WTC11 (cell line): ENCODE measurements around the gene OLFML3. TPM values are rescaled to one million over a fixed set of nuclear protein-coding genes. Genes with fewer than 3 reads are reported as not detected.

Experiments
- ATAC-seq: fragments of 200-7000 bp; cut with Tn5 transposase; 2 replicates; pipeline ENCODE4 v1.10.0; 2021; ENCODE audit warnings: mild to moderate bottlenecking, moderate library complexity
- CTCF ChIA-PET: fragments of 300-600 bp; sonication (Branson Sonifier 250); formaldehyde crosslinking; loops from one replicate; lab custom pipeline; 2021; ENCODE audit warnings: antibody characterized with exemption; lab: Charles Lee
- POLR2A ChIA-PET: fragments of 350-600 bp; sonication (Branson Sonifier 250); formaldehyde crosslinking; loops from one replicate; lab custom pipeline; 2021; ENCODE audit warnings: antibody characterized with exemption; lab: Charles Lee
- DNase-seq: peaks from one replicate; pipeline ENCODE4 v3.0.0; 2021; ENCODE audit warnings: low spot score
- H3K27ac Mint-ChIP-seq: 2 replicates; pipeline ENCODE4 v1.8.0; 2021; ENCODE audit warnings: mixed read lengths
- H3K27me3 Mint-ChIP-seq: 2 replicates; pipeline ENCODE4 v1.8.0; 2021; ENCODE audit warnings: low read depth, mild to moderate bottlenecking, moderate library complexity, mixed read lengths
- H3K36me3 Mint-ChIP-seq: 2 replicates; pipeline ENCODE4 v1.8.0; 2021; ENCODE audit warnings: mixed read lengths
- H3K4me1 Mint-ChIP-seq: 2 replicates; pipeline ENCODE4 v1.8.0; 2022; ENCODE audit warnings: mixed read lengths
- H3K4me3 Mint-ChIP-seq: 2 replicates; pipeline ENCODE4 v1.8.0; 2021; ENCODE audit warnings: mild to moderate bottlenecking, moderate library complexity, mixed read lengths
- H3K9me3 Mint-ChIP-seq: 2 replicates; pipeline ENCODE4 v1.8.0; 2021; ENCODE audit warnings: mixed read lengths
- ATF1 ChIP-seq: sonication (generic); formaldehyde crosslinking; IDR thresholded peaks from 2 replicates; pipeline ENCODE4 v1.8.1; 2023; ENCODE audit warnings: mild to moderate bottlenecking, moderate library complexity, missing genetic modification reagents
- E2F4 ChIP-seq: sonication (generic); formaldehyde crosslinking; IDR thresholded peaks from 2 replicates; pipeline ENCODE4 v1.8.1; 2022; ENCODE audit warnings: low read depth, mild to moderate bottlenecking, moderate library complexity, missing genetic modification reagents, borderline replicate concordance
- ERG ChIP-seq: fragments of 250-450 bp; sonication (Bioruptor Pico); IDR thresholded peaks from 2 replicates; pipeline ENCODE4 v1.8.0; 2021; ENCODE audit warnings: mild to moderate bottlenecking
- NFE2L1 ChIP-seq: sonication (generic); formaldehyde crosslinking; IDR thresholded peaks from 2 replicates; pipeline ENCODE4 v1.8.1; 2023; ENCODE audit warnings: missing genetic modification reagents
- NFYB ChIP-seq: sonication (generic); formaldehyde crosslinking; conservative IDR thresholded peaks from 2 replicates; pipeline ENCODE4 v1.8.0; 2022; ENCODE audit warnings: low read depth, missing genetic modification reagents
- PRDM15 ChIP-seq: sonication (generic); formaldehyde crosslinking; IDR thresholded peaks from 2 replicates; pipeline ENCODE4 v1.8.0; 2022; ENCODE audit warnings: missing genetic modification reagents
- PREB ChIP-seq: sonication (generic); formaldehyde crosslinking; IDR thresholded peaks from 2 replicates; pipeline ENCODE4 v1.8.1; 2022; ENCODE audit warnings: mild to moderate bottlenecking, missing genetic modification reagents, moderate library complexity, borderline replicate concordance
- PRRX2 ChIP-seq: fragments of 250-450 bp; sonication (Bioruptor Pico); IDR thresholded peaks from 2 replicates; pipeline ENCODE4 v1.8.0; 2021; ENCODE audit warnings: mild to moderate bottlenecking
- SP1 ChIP-seq: sonication (generic); formaldehyde crosslinking; conservative IDR thresholded peaks from 2 replicates; pipeline ENCODE4 v1.8.1; 2022; ENCODE audit warnings: missing genetic modification reagents
- ZNF317 ChIP-seq: sonication (generic); formaldehyde crosslinking; IDR thresholded peaks from 2 replicates; pipeline ENCODE4 v1.8.1; 2023; ENCODE audit warnings: low read depth, mild to moderate bottlenecking, moderate library complexity, missing genetic modification reagents, borderline replicate concordance
- ZNF671 ChIP-seq: fragments of 250-450 bp; sonication (Bioruptor Pico); IDR thresholded peaks from 2 replicates; pipeline ENCODE4 v1.8.0; 2021; ENCODE audit warnings: mild to moderate bottlenecking
- total RNA-seq: library from RNA; stranded (reverse); gene quantifications from 3 replicates; pipeline ENCODE4 v1.2.3, GENCODE V29; 2021
- TF ChIP-seq, protein P1 (sequence below): sonication (generic); formaldehyde crosslinking; IDR thresholded peaks from 2 replicates; pipeline ENCODE4 v1.8.1; 2023; ENCODE audit warnings: mild to moderate bottlenecking, moderate library complexity, missing genetic modification reagents
- TF ChIP-seq, protein P2 (sequence below): sonication (generic); formaldehyde crosslinking; IDR thresholded peaks from 2 replicates; pipeline ENCODE4 v1.8.1; 2022; ENCODE audit warnings: missing genetic modification reagents, borderline replicate concordance

OLFML3 gene
- total RNA-seq, 1 experiment from 2014 or later, result 65.8 TPM

DNA sequence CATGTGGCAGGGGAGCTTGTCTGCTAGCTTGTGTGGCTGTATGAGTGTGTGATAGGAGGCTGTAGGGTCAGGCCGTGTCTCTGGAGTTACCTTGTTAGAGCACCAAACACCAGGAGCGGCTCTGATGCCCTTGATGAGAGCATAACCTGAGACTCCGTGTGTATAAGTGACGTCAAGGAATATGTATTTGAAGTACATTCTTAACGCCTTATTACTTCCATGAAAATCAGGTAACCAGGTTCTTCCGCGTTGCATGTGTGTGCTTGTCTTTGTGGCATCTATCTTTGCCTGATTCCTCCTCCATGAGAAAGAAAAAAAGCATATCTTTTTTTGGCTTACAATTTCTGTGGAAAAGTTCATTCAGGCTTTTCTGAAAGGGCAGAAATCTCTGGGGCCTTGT, 4.6 kb downstream of the OLFML3 start:
- no peak overlapping the region for H3K27ac Mint-ChIP-seq
- TF ChIP-seq E2F4 (CRISPR knock-in tag), result no peak
- TF ChIP-seq NFE2L1 (CRISPR knock-in tag), result no peak
- no peak for TF ChIP-seq PREB (CRISPR knock-in tag)
- TF ChIP-seq, protein P1, sequence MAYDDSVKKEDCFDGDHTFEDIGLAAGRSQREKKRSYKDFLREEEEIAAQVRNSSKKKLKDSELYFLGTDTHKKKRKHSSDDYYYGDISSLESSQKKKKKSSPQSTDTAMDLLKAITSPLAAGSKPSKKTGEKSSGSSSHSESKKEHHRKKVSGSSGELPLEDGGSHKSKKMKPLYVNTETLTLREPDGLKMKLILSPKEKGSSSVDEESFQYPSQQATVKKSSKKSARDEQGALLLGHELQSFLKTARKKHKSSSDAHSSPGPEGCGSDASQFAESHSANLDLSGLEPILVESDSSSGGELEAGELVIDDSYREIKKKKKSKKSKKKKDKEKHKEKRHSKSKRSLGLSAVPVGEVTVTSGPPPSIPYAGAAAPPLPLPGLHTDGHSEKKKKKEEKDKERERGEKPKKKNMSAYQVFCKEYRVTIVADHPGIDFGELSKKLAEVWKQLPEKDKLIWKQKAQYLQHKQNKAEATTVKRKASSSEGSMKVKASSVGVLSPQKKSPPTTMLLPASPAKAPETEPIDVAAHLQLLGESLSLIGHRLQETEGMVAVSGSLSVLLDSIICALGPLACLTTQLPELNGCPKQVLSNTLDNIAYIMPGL (CRISPR knock-in tag), result no peak
- TF ChIP-seq ERG (CRISPR knock-in tag), result no peak
- no peak for TF ChIP-seq ATF1 (CRISPR knock-in tag)
- no peak for TF ChIP-seq ZNF671 (CRISPR knock-in tag)
- TF ChIP-seq, protein P2, sequence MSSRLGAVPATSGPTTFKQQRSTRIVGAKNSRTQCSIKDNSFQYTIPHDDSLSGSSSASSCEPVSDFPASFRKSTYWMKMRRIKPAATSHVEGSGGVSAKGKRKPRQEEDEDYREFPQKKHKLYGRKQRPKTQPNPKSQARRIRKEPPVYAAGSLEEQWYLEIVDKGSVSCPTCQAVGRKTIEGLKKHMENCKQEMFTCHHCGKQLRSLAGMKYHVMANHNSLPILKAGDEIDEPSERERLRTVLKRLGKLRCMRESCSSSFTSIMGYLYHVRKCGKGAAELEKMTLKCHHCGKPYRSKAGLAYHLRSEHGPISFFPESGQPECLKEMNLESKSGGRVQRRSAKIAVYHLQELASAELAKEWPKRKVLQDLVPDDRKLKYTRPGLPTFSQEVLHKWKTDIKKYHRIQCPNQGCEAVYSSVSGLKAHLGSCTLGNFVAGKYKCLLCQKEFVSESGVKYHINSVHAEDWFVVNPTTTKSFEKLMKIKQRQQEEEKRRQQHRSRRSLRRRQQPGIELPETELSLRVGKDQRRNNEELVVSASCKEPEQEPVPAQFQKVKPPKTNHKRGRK (CRISPR knock-in tag), result no peak
- TF ChIP-seq PRDM15 (CRISPR knock-in tag), result no peak
- no peak overlapping the region for H3K4me3 Mint-ChIP-seq
- ChIA-PET CTCF (interaction anchor here (1.0 kb wide), 1 partner anchor 19 kb away, joined by 3 read pairs; no protein-coding TSS in a partner anchor), POLR2A (no interaction called here)
- no peak for ATAC-seq
- peaks cover 21% of the 10 kb centered on the region for H3K27me3 Mint-ChIP-seq
- peaks cover 38% of the 10 kb centered on the region for H3K9me3 Mint-ChIP-seq
- H3K4me1 Mint-ChIP-seq, result peaks cover 49% of the 10 kb centered on the region
- no peak for DNase-seq
- H3K36me3 Mint-ChIP-seq, result peaks cover 66% of the 10 kb centered on the region

DNA sequence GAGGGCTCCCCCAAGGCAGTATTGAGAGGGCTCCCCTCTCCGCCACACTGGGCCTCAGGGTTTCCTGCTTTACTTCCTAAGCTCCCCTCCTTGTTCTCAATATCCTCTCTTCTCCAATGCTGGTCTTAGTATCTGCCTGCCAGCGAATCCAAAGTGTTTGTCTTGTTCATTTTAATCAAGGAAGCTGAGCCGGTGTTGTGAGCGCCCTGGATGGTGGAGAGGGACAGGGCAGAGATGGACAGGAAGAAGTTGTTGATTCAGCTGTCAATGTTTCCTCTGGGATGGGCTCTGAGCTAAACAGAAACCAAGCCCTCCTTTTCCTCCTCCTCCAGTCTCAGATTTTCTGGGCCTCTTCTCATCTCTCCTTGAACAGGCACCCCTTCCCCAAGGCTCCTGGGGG, 5.4 kb downstream of the OLFML3 start:
- DNase-seq (no peak), ATAC-seq (no peak)
- Mint-ChIP-seq H3K9me3 (peaks cover 45% of the 10 kb centered on the region), H3K36me3 (peaks cover 69% of the 10 kb centered on the region), H3K27ac (no peak overlapping the region), H3K4me3 (no peak overlapping the region), H3K27me3 (peaks cover 28% of the 10 kb centered on the region), H3K4me1 (peaks cover 40% of the 10 kb centered on the region)
- ChIA-PET POLR2A (interaction anchor here (0.6 kb wide), 2 partner anchors 39 to 348 kb away, joined by 3 to 4 read pairs; no protein-coding TSS in a partner anchor), CTCF (interaction anchor here (0.5 to 1.0 kb wide), 3 partner anchors 9 to 351 kb away, joined by 3 to 4 read pairs (median 3); no protein-coding TSS in a partner anchor)
- no peak for TF ChIP-seq NFYB (CRISPR knock-in tag)
- no peak for TF ChIP-seq ZNF317 (CRISPR knock-in tag)
- no peak for TF ChIP-seq PRRX2 (CRISPR knock-in tag)
- no peak for TF ChIP-seq SP1 (CRISPR knock-in tag)
